K562 (cell line): ENCODE data around the gene MAP3K6. TPM values are rescaled to one million over a fixed set of nuclear protein-coding genes. Genes with fewer than 3 reads are reported as not detected.

Source experiments
- BRCA1 ChIP-seq, 2 experiments: fragments of 450-650 bp in 1 of 2; sonication (generic) in 1 of 2; formaldehyde crosslinking in 1 of 2; IDR thresholded peaks; 2 replicates each; pipeline versions ENCODE4 v1.5.0 to v1.6.1; 2017 to 2020; ENCODE audit warnings: mild to moderate bottlenecking in 1 of 2, missing genetic modification reagents in 1 of 2
- HNRNPL ChIP-seq: fragments of 200-400 bp; formaldehyde crosslinking; IDR thresholded peaks from 2 replicates; pipeline ENCODE4 v1.6.1; 2017; ENCODE audit warnings: low read depth, mild to moderate bottlenecking, low read length
- ILK ChIP-seq: fragments of 450-650 bp; IDR thresholded peaks from 2 replicates; pipeline ENCODE4 v1.6.1; 2016; ENCODE audit warnings: missing genetic modification characterization, low read depth, mild to moderate bottlenecking, missing compliant biosample characterization, moderate library complexity, borderline replicate concordance
- LARP7 ChIP-seq: fragments of 450-650 bp; IDR thresholded peaks from 2 replicates; pipeline ENCODE4 v1.6.1; 2016
- MCM3 ChIP-seq: fragments of 450-650 bp; IDR thresholded peaks from 2 replicates; pipeline ENCODE4 v1.6.1; 2016
- NR2C2 ChIP-seq, 2 experiments: fragments of 200-800 bp in 1 of 2; sonication (Bioruptor generic) in 1 of 2; sonication (generic) in 1 of 2; formaldehyde crosslinking in 1 of 2; IDR thresholded peaks; 2 replicates each; pipeline versions ENCODE4 v1.6.1 to v1.8.0; 2016 to 2022; ENCODE audit warnings: mild to moderate bottlenecking in 1 of 2, missing compliant biosample characterization in 1 of 2, missing genetic modification characterization in 1 of 2, missing genetic modification reagents in 1 of 2
- NR3C1 ChIP-seq: sonication (generic); formaldehyde crosslinking; IDR thresholded peaks from 2 replicates; pipeline ENCODE4 v1.8.1; 2022; ENCODE audit warnings: missing genetic modification reagents
- POLR2AphosphoS5 ChIP-seq: IDR thresholded peaks from 2 replicates; pipeline ENCODE4 v1.6.1; 2011; ENCODE audit warnings: mild to moderate bottlenecking, low read depth, low read length, moderate library complexity; ENCODE audit not compliant: control insufficient read depth, insufficient read depth
- SMAD4 ChIP-seq: fragments of 250-450 bp; sonication (Bioruptor Pico); conservative IDR thresholded peaks from 2 replicates; pipeline ENCODE4 v1.8.0; 2021; ENCODE audit warnings: inconsistent platforms, mild to moderate bottlenecking, moderate library complexity
- TAL1 ChIP-seq: fragments of 450-650 bp; IDR thresholded peaks from 2 replicates; pipeline ENCODE4 v1.6.1; 2016; ENCODE audit warnings: mild to moderate bottlenecking
- ZNF511 ChIP-seq: sonication (generic); formaldehyde crosslinking; IDR thresholded peaks from 2 replicates; pipeline ENCODE4 v1.8.0; 2022; ENCODE audit warnings: mild to moderate bottlenecking, missing genetic modification reagents
- ZNF592 ChIP-seq: fragments of 450-650 bp; IDR thresholded peaks from 2 replicates; pipeline ENCODE4 v1.6.1; 2017; ENCODE audit warnings: antibody characterized with exemption, mild to moderate bottlenecking
- polyA plus RNA-seq, 8 experiments: library from polyadenylated mRNA; depleted of rRNA in 4 of 8; stranded (reverse) in 5 of 8; unstranded in 3 of 8; fragments of >200 nt; fragmentation: Nextera tagmentation in 2 of 8; fragmentation: Illumina TruSeq in 1 of 8; extraction: Ambion mirVana in 2 of 8; extraction: Trizol in 1 of 8; gene quantifications; 2 replicates each; pipeline versions ENCODE4 v1.2.1 to v1.2.3, GENCODE V29; 2011 to 2014; ENCODE audit warnings: inconsistent platforms in 1 of 8, missing spikeins in 1 of 8
- total RNA-seq, 7 experiments: library from RNA; depleted of rRNA in 6 of 7; stranded (reverse); fragments of >200 nt in 6 of 7; fragmentation: Illumina TruSeq in 2 of 7; extraction: Trizol in 2 of 7; gene quantifications; 2 replicates each; pipeline versions ENCODE4 v1.2.1 to v1.2.3, GENCODE V29; 2011 to 2021; ENCODE audit warnings: low replicate concordance in 1 of 7
- TF ChIP-seq, protein P1 (sequence below): fragments of 450-650 bp; IDR thresholded peaks from 2 replicates; pipeline ENCODE4 v1.6.1; 2016; ENCODE audit warnings: borderline replicate concordance

Gene MAP3K6
- total and polyA plus RNA-seq, 9 of the 15 experiments (the other 6 are each of a cell fraction or from before 2014, with no cell fraction given), result 0.99 to 21.9 (median 7.0) TPM

GRCh38 chr1:27348861-27349783 is 17.6 kb downstream of the MAP3K6 start (continued):
- TF ChIP-seq SMAD4 (CRISPR knock-in tag) (peak; percentile 24; the same call in 1 of the 2 replicates), POLR2AphosphoS5 (no peak), NR3C1 (CRISPR knock-in tag) (peak; percentile 39; the same call in 1 of the 2 replicates), BRCA1 (IDR thresholded peaks at IDR 0.05) (no peak), BRCA1 (CRISPR knock-in tag; IDR thresholded peaks at IDR 0.05) (no peak), HNRNPL (peak; percentile 60; the same call in 1 of the 2 replicates), LARP7 (no peak), MCM3 (no peak), TAL1 (no peak), ILK (tag) (no peak), ZNF511 (CRISPR knock-in tag) (0 out of 2 replicates have a peak, but pooled peaks have one; percentile 24), NR2C2 (CRISPR knock-in tag; IDR thresholded peaks at IDR 0.05) (peak; percentile 98), NR2C2 (tag; IDR thresholded peaks at IDR 0.05) (peak; percentile 98), ZNF592 (peak; percentile 46; the same call in 1 of the 2 replicates)
- TF ChIP-seq, protein P1, sequence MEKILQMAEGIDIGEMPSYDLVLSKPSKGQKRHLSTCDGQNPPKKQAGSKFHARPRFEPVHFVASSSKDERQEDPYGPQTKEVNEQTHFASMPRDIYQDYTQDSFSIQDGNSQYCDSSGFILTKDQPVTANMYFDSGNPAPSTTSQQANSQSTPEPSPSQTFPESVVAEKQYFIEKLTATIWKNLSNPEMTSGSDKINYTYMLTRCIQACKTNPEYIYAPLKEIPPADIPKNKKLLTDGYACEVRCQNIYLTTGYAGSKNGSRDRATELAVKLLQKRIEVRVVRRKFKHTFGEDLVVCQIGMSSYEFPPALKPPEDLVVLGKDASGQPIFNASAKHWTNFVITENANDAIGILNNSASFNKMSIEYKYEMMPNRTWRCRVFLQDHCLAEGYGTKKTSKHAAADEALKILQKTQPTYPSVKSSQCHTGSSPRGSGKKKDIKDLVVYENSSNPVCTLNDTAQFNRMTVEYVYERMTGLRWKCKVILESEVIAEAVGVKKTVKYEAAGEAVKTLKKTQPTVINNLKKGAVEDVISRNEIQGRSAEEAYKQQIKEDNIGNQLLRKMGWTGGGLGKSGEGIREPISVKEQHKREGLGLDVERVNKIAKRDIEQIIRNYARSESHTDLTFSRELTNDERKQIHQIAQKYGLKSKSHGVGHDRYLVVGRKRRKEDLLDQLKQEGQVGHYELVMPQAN, result no peak
